Endothelial cell of umbilical vein (primary cell): ENCODE results near the gene SIGMAR1. TPM values are rescaled to one million over a fixed set of nuclear protein-coding genes. Genes with fewer than 3 reads are reported as not detected.

Source experiments
- BruUV-seq: library from RNA; stranded (reverse); fragments of 400-500 nt; replicated peaks from 2 replicates; lab custom pipeline; 2021; lab: Mats Ljungman, UMichigan
- CTCF ChIA-PET: fragments of 300-600, 350-600 bp; sonication (Branson Sonifier 250); formaldehyde crosslinking; loops from one replicate; lab custom pipeline; 2021; ENCODE audit warnings: antibody characterized with exemption, inconsistent platforms; lab: Charles Lee
- POLR2A ChIA-PET: fragments of 300-600, 350-600 bp; sonication (Branson Sonifier 250); formaldehyde crosslinking; loops from one replicate; lab custom pipeline; 2021; ENCODE audit warnings: antibody characterized with exemption, inconsistent platforms; lab: Charles Lee
- DNase-seq: peaks from one replicate; pipeline ENCODE4 v3.0.0-alpha.2; 2011; ENCODE audit warnings: low read depth, low spot score
- FAIRE-seq: peaks from 2 replicates; lab custom pipeline; 2011; peaks lifted over from hg19 to GRCh38; lab: Jason Lieb, UNC
- H2AFZ ChIP-seq: 2 replicates; pipeline ENCODE4 v1.6.0; 2012; ENCODE audit warnings: low read depth, low read length, control low read depth, inconsistent platforms
- H3K27ac ChIP-seq: 2 replicates; pipeline ENCODE4 v1.5.1; 2011; ENCODE audit warnings: low read depth, mild to moderate bottlenecking, control low read depth, low read length, moderate library complexity; ENCODE audit not compliant: insufficient read depth
- H3K27me3 ChIP-seq, 2 experiments: 2 replicates each; pipeline versions ENCODE4 v1.6.0 to v1.6.1; 2011; ENCODE audit warnings: low read length in 2 of 2, mixed read lengths in 1 of 2; ENCODE audit not compliant: control insufficient read depth in 2 of 2, insufficient read depth in 2 of 2
- H3K36me3 ChIP-seq, 2 experiments: 2 replicates in 1 of 2; 3 replicates in 1 of 2; pipeline ENCODE4 v1.5.1; 2011; ENCODE audit warnings: low read length in 2 of 2, mild to moderate bottlenecking in 1 of 2, moderate library complexity in 1 of 2; ENCODE audit not compliant: control insufficient read depth in 2 of 2, insufficient read depth in 2 of 2; ENCODE audit errors: extremely low read depth in 1 of 2
- H3K4me1 ChIP-seq: 3 replicates; pipeline ENCODE4 v1.5.1; 2011; ENCODE audit warnings: mild to moderate bottlenecking, low read length; ENCODE audit not compliant: control insufficient read depth, insufficient read depth; ENCODE audit errors: extremely low read depth
- H3K4me2 ChIP-seq: 2 replicates; pipeline ENCODE4 v1.6.1; 2011; ENCODE audit warnings: low read length, control low read depth, mixed read lengths; ENCODE audit not compliant: insufficient read depth
- H3K4me3 ChIP-seq, 3 experiments: fragments of 200-600 bp in 1 of 3; sonication (generic), shearing (Covaris generic) in 1 of 3; replicated peaks in 1 of 3; 2 replicates each; pipeline ENCODE4 v1.5.1; 2011 to 2016; ENCODE audit warnings: control low read depth in 3 of 3, low read length in 3 of 3, mild to moderate bottlenecking in 2 of 3, inconsistent platforms in 1 of 3, low read depth in 1 of 3, moderate library complexity in 1 of 3; ENCODE audit not compliant: insufficient read depth in 1 of 3
- H3K79me2 ChIP-seq: 2 replicates; pipeline ENCODE4 v1.6.0; 2012; ENCODE audit warnings: low read length, inconsistent platforms; ENCODE audit not compliant: control insufficient read depth, insufficient read depth
- H3K9ac ChIP-seq: replicated peaks from 2 replicates; pipeline ENCODE3; 2011; ENCODE audit warnings: low read length, control low read depth; ENCODE audit not compliant: insufficient read depth; ENCODE audit errors: extremely low read depth
- H3K9me1 ChIP-seq: replicated peaks from 3 replicates; pipeline ENCODE4 v1.6.0; 2011; ENCODE audit warnings: mild to moderate bottlenecking, low read length; ENCODE audit not compliant: control insufficient read depth, insufficient read depth; ENCODE audit errors: extremely low read depth
- H3K9me3 ChIP-seq: replicated peaks from 2 replicates; pipeline ENCODE4 v1.5.1; 2012; ENCODE audit warnings: low read length, inconsistent platforms; ENCODE audit not compliant: control insufficient read depth, insufficient read depth
- H4K20me1 ChIP-seq: replicated peaks from 2 replicates; pipeline ENCODE3; 2011; ENCODE audit warnings: mild to moderate bottlenecking, low read length; ENCODE audit not compliant: control insufficient read depth, insufficient read depth; ENCODE audit errors: extremely low read depth
- CTCF ChIP-seq, 2 donors: IDR thresholded peaks; 1 replicate in 1 of 2; 2 replicates in 1 of 2; pipeline ENCODE4 v1.5.1; 2011; ENCODE audit warnings: low read length in 2 of 2, mild to moderate bottlenecking in 2 of 2, moderate library complexity in 2 of 2, control low read depth in 1 of 2, inconsistent platforms in 1 of 2, low read depth in 1 of 2; ENCODE audit not compliant: insufficient read depth in 1 of 2; ENCODE audit errors: extremely low read depth in 1 of 2
- EZH2 ChIP-seq: IDR thresholded peaks from 2 replicates; pipeline ENCODE4 v1.6.1; 2012; ENCODE audit warnings: borderline replicate concordance, low read depth, mild to moderate bottlenecking, moderate library complexity, low read length, inconsistent platforms; ENCODE audit not compliant: severe bottlenecking
- GATA2 ChIP-seq: IDR thresholded peaks from 2 replicates; pipeline ENCODE4 v1.7.0; 2011; ENCODE audit warnings: low read depth, mild to moderate bottlenecking, moderate library complexity, mixed read lengths, low read length; ENCODE audit not compliant: insufficient read length, insufficient read depth
- MYC ChIP-seq: IDR thresholded peaks from one replicate; pipeline ENCODE4 v1.6.1; 2011; ENCODE audit warnings: mild to moderate bottlenecking, low read depth, low read length
- POLR2AphosphoS5 ChIP-seq: IDR thresholded peaks from 2 replicates; pipeline ENCODE4 v1.6.1; 2012; ENCODE audit warnings: low read depth, mild to moderate bottlenecking, control low read depth, low read length, moderate library complexity; ENCODE audit not compliant: insufficient read depth
- dilution Hi-C: fragments of 300-500 bp; cut with MboI; formaldehyde crosslinking; loops from one replicate; pipeline ENCODE4 v1.15.0; 2019; ENCODE audit warnings: low sequenced_read_pairs; ENCODE audit not compliant: extremely low pct_ligation_motif_present
- intact Hi-C: fragments of 100-400 bp; cut with micrococcal nuclease; formaldehyde crosslinking; loops from one replicate; pipeline ENCODE4 v1.10.0; 2022
- polyA plus RNA-seq, 4 experiments: library from polyadenylated mRNA; depleted of rRNA in 3 of 4; stranded (reverse) in 3 of 4; unstranded in 1 of 4; fragments of >200 nt; gene quantifications; 2 replicates each; pipeline versions ENCODE4 v1.2.1 to v1.2.3, GENCODE V29; 2011 to 2012; ENCODE audit warnings: missing spikeins in 1 of 4
- total RNA-seq: library from RNA; stranded (reverse); gene quantifications from 2 replicates; pipeline ENCODE4 v1.2.3, GENCODE V29; 2021

Gene SIGMAR1
- total and polyA plus RNA-seq, 2 donors (not counting 3 experiments of a cell fraction or from before 2014, with no cell fraction given), result 78.4 to 81.2 TPM

GRCh38 chr9:34675048-34675714 is 37.6 kb upstream of the SIGMAR1 start:
- TF ChIP-seq CTCF (IDR thresholded peaks at IDR 0.05; ENCODE audit: extremely low read depth in 1 of 2, insufficient read depth in 1 of 2, low read depth in 1 of 2, low read length in 2 of 2) (peak; percentile 86 to 94), POLR2AphosphoS5 (no peak)
- H3K4me2 ChIP-seq, result no peak overlapping the region
- no peak overlapping the region for H2AFZ ChIP-seq
- H3K9me1 ChIP-seq, result no peaks in the 10 kb centered on the region
- CTCF ChIA-PET, result interaction anchor here (1.1 to 6.2 kb wide), 7 partner anchors 10 to 310 kb away, joined by 3 to 92 read pairs (median 4); no protein-coding TSS in a partner anchor
- H3K27me3 ChIP-seq, result no peaks in the 10 kb centered on the region
- POLR2A ChIA-PET, result no interaction called here
- dilution Hi-C loops, result no loop called here
- H3K4me1 ChIP-seq, result no peaks in the 10 kb centered on the region
- intact Hi-C loops, result loop anchor here (1.0 to 10.0 kb wide), 3 partner anchors 10 to 310 kb away; partner anchors contain the start of gene DNAJB5
- FAIRE-seq (peak; percentile 88), DNase-seq (peak; percentile 72)
- H3K36me3 ChIP-seq, result no peaks in the 10 kb centered on the region
- no TSS peak for BruUV-seq
- no peak overlapping the region for H3K4me3 ChIP-seq
- H4K20me1 ChIP-seq, result no peaks in the 10 kb centered on the region
- no peaks in the 10 kb centered on the region for H3K9me3 ChIP-seq
- H3K9ac ChIP-seq, result no peak overlapping the region
- no peak overlapping the region for H3K27ac ChIP-seq
- H3K79me2 ChIP-seq, result no peaks in the 10 kb centered on the region

GRCh38 chr9:34674440-34674839 is 36.9 kb upstream of the SIGMAR1 start:
- Histone ChIP-seq H3K9ac (no peak overlapping the region), H3K9me1 (no peaks in the 10 kb centered on the region), H3K4me2 (no peak overlapping the region), H3K36me3 (no peaks in the 10 kb centered on the region), H3K79me2 (no peaks in the 10 kb centered on the region), H4K20me1 (no peaks in the 10 kb centered on the region), H2AFZ (no peak overlapping the region), H3K27ac (no peak overlapping the region), H3K4me1 (no peaks in the 10 kb centered on the region), H3K9me3 (no peaks in the 10 kb centered on the region), H3K4me3 (no peak overlapping the region), H3K27me3 (no peaks in the 10 kb centered on the region)
- ChIA-PET CTCF (interaction anchor here (1.2 to 6.2 kb wide), 5 partner anchors 25 to 194 kb away, joined by 4 to 92 read pairs (median 4); no protein-coding TSS in a partner anchor), POLR2A (no interaction called here)
- no peak for TF ChIP-seq GATA2
- no peak for TF ChIP-seq EZH2
- TF ChIP-seq MYC, result no peak
- FAIRE-seq (no peak), DNase-seq (no peak)
- dilution Hi-C loops, result no loop called here
- BruUV-seq, result no TSS peak
- intact Hi-C loops, result loop anchor here (10.0 kb wide), 1 partner anchor 310 kb away; the partner anchor contains the start of gene DNAJB5
